8988T (cell line): ENCODE measurements around the gene GPR179.

Experiments used
- DNase-seq: peaks from one replicate; pipeline ENCODE4 v3.0.0; 2011

Gene GPR179

GRCh38 chr17:38345743-38346142, 2.0 kb upstream of the GPR179 start:
- no peak for DNase-seq

DNA sequence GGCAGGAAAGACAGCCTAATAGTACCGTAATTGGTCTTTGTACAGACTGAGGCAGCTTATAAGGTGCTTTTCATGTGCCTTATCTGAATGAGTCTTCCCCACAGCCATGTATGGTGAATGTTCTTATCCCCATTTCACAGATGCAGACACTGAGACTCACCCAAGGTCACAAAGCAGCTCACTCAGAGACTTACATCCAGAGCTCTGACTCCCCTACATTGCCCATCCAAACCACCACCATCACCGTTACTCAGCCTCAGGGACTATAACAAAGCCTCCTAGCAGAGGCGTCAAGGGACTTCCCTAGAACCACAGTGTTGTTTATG, 627 bp upstream of the GPR179 start:
- no peak for DNase-seq

- DNase-seq = no peak
Measured at GRCh38 chr17:38342886-38343607, 709 bp downstream of the GPR179 start.

GRCh38 chr17:38341035-38341721, 2.6 kb downstream of the GPR179 start:
- no peak for DNase-seq

GRCh38 chr17:38339891-38340290, 3.9 kb downstream of the GPR179 start:
- DNase-seq = no peak

DNA sequence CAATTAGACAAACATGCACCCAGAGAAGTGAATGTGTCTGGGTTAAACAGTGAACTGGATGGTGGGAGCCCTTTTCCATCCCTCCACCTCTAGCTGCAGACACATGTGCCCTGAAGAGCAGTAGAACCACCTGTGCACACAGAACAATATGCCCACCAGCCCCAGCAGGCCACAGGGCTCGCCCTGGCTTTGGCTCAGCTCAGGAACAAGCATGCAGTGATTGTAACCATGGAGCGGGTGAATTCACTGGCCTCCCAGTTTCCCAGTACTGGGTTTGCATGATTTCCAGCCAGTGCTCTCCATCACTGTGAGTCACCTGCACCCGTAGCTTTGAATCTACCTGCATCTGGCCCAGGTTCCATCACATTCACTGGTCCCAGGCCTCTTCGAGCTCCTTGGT, 5.2 kb downstream of the GPR179 start:
- no peak for DNase-seq

GRCh38 chr17:38338053-38338452, 5.7 kb downstream of the GPR179 start:
- no peak for DNase-seq

- DNase-seq = no peak
Measured at GRCh38 chr17:38336838-38337237, 6.9 kb downstream of the GPR179 start.

- no peak for DNase-seq
Measured at GRCh38 chr17:38334480-38335364, 9.0 kb downstream of the GPR179 start.

DNA sequence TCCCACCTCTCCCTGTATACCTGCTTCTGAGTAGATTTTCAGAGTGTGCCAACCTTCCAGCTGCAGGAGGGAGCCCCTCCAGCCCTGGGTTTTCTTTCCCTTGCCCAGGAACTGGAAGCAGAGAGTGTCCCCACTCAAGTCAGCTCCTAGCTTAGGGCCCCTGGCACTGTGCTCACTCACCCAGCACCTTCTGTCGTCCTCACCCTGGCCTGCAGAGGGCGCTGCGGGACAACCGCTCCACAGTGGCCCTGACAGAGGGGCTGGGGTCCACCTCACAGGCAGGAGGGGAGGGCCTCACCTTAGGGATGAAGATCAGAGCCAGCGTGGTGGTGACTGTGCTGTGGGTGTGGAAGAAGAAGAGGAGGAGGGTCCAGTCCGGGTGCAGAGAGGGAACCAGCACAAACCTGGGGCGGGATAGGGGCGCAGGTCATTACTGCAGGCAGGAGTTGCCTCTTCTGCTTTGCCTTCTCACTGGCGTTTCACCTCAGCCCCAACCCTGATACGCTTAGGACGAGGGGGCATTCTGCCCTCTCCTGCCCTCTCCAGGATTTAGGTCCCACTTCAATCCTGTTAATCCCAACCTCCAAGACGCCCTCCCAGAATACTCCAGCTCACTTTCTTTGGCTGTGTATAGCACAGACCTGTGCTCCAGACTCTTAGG, 10.0 kb downstream of the GPR179 start:
- peak; percentile 36 for DNase-seq

GRCh38 chr17:38332735-38333134, 11.0 kb downstream of the GPR179 start:
- DNase-seq = no peak

DNA sequence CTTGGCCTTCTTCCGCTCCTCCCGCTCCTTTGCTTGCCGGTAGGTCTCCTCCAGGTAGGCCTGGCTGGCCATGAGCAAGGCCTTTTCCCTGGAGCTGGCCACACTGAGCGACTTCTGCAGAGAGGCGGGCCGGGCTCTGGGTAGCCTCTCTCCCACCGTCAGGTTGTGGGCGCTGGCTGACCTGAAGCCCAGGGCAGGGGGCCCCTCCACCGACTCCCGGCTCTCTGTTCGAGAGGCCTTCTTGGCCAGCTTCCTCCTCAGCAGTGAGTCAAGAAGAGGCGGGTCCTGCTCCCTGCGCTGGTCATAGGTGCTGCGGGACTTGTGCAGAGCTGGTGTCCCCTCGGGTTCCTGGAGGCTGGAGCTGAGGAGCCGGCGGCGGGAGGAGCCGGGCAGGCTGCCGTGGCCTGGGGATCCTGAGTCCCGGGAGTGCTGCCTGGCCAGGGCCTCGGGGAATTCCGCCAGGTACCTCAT, 12.8 kb downstream of the GPR179 start:
- no peak for DNase-seq

GRCh38 chr17:38329808-38330730, 13.7 kb downstream of the GPR179 start:
- DNase-seq = no peak

DNA sequence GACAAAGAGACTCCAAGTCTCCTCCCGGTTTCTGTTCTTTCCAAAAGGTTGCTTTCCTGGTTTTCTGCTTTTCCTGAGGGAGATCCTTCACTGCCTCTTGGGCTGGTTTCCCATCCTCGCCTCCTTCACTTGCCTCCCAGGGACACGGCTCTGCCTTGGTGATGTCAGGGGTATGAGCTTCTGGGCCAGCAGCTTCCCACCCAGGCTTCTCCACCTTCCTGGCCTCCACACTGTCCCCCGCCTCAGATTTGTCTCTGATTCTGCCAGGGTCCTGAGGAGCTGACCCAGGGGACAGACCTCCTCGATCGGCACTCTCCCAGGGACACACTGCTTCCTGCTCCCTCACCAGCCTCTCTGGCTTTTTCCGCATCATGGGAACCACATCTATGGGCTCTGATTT, 14.5 kb downstream of the GPR179 start:
- no peak for DNase-seq

- no peak for DNase-seq
Measured at GRCh38 chr17:38328620-38329019, 15.1 kb downstream of the GPR179 start.

GRCh38 chr17:38327936-38328335, 15.8 kb downstream of the GPR179 start:
- no peak for DNase-seq

DNA sequence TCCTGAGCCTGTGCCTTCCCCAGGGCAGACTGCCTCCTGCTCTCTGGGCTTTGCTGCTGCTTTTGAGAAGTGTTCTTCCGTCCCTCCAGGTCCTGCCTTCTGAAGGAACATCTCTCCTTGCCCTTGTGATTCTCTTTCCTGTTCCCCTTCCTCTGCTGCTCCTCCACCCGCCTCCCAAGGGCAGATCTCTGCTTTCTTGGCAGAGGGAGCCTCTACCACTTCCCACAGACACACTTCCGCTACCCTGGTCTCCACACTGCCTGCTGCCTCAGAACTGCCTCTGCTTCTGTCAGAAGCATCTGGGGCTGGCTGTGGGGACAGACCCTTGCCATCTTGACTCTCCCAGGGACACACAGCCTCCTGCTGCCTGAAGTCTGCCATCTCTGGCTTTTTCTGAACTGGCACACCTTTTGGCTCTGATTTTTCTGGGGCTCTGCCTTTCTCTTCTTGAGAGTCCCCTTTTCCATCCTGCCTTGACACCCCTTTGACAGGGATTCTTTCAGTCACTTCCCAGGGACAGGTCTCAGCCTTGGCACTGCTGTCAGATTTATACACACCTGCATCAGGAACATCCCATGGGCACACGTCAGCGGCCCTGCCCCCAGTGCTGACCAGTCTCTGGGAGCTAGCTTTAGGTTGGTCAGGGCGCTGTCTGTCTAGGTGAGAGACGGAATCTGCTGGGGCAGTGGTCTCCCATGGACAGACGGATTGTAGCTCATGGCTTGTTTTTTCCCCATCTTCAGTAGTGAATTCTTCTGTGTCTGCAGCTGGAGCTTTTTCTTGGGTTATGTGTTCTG, 16.6 kb downstream of the GPR179 start:
- DNase-seq = no peak

DNA sequence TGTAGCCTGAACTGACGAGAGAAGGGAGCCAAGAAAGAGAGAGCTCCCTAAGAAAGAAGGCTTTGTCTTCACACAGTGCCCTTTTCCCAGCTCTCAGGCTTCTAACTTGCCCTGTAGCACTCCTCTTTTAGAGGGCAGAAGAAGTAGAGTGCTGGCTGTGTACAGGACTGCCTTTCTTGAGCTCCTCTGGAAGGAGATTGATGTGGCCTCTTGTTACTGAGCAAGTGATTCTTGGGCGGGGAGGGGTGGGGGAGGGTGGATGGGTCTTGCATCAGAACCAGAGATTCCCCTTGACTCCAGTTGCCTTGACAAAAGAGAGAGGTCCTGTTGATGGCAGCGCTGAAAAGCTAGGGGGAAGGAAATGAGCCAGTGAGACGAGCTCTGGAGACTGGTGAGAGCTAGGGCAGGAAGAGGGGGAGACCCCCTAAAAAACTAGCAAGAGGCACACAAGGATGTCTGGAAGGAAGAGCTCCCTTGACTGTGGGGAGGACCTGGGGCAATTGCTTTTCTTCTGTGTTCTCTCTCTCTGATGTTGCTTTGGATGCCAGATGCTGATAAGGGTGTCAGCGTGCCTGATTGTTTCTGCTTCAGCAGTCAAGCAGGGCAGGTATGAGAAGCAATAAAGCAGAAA, 18.4 kb downstream of the GPR179 start:
- no peak for DNase-seq

- no peak for DNase-seq
Measured at GRCh38 chr17:38324772-38325171, 19.0 kb downstream of the GPR179 start.

- DNase-seq = no peak
Measured at GRCh38 chr17:38324141-38324697, 19.5 kb downstream of the GPR179 start.
